GM11168 (cell line): Measurements from ENCODE around the gene TAPBP.
"Not testable (repeated sequence)": the region's sequence is repeated elsewhere in the genome, so short reads cannot be mapped to it uniquely, and the experiment has no call there.

Experiments used
- in situ Hi-C: fragments of 300-500 bp; cut with MboI; formaldehyde crosslinking; loops from one replicate; pipeline ENCODE4 v1.12.0; 2022; ENCODE audit warnings: low sequenced_read_pairs; ENCODE audit not compliant: unreplicated experiment

Gene TAPBP

DNA sequence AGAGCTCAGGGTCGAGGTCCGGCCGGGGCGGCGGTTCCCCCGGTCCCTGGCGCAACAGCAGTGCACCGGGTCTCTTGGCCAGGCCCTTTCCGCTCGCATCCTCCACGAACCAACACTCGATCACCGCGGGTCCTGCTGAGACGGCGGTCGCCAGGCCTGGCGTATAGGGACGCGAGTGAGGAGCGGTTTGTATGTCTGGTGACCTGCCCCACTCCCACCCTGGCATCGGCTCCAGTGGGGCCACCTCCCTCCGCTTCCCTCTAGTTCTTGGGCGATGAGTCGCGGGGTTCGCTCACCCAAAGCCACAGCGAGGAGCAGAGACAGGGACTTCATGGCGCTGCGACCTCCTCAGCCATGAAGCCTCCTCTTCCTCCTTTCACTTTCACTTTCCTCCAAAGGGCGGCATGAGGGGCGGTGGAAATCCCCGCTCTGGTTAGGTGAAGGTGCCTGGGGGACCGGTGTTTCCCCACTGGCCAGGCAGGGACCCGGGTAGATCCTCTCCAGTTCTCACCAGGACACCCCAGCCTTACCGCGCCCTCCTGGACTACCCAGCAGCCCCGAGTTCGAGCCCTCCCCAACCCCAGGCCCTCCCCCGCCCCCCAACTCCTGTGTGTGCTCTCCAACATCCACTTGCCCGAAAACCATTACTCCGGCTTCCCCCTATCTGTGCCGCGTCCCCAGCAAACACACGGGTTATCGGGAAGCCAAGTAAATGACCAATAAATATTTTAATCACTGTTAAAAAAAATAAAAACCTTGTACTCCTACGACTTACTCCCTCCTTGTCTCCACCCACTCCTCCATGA is at the start of gene TAPBP:
Gene TAPBP (minus strand): TSS at position 370 of the 806 bp plus-strand sequence. CDS start 37 bp downstream, at position 333.
- in situ Hi-C loops: no loop called here

DNA sequence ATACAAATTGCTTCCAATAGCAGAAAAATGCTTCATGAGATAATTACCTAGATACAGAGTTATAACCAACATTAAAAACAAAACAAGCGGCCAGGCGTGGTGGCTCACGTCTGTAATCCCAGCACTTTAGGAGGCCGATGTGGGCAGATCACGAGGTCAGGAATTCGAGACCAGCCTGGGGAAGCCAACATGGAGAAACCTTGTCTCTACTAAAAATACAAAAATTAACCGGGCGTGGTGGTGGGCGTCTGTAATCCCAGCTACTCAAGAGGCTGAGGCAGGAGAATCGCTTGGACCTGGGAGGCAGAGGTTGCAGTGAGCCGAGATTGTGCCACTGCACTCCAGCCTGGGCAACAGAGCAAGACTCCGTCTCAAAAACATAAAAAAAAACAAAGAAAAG is 49.6 kb upstream of the TAPBP start:
- in situ Hi-C loops: not testable (repeated sequence)

- in situ Hi-C loops: no loop called here
Measured at GRCh38 chr6:33359331-33359730, 45.5 kb upstream of the TAPBP start.

DNA sequence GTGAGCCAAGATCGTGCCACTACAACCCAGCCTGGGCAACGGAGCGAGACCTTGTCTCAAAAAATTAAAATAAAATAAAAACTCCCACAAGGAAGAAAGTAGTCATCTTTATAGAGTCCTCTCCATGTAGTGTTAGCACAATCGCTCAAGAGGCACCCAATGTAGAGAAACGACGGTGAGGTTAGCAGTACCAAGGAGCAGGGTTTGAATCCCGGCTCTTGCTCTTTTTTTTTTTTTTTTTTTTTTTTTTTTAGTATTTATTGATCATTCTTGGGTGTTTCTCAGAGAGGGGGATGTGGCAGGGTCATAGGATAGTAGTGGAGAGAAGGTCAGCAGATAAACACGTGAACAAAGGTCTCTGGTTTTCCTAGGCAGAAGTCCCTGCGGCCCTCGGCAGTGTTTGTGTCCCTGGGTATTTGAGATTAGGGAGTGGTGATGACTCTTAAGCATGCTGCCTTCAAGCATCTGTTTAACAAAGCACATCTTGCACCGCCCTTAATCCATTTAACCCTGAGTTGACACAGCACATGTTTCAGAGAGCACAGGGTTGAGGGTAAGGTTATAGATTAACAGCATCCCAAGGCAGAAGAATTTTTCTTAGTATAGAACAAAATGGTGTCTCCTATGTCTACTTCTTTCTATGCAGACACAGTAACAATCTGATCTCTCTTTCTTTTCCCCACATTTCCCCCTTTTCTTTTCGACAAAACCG is 43.4 kb upstream of the TAPBP start:
- in situ Hi-C loops: not testable (repeated sequence)

DNA sequence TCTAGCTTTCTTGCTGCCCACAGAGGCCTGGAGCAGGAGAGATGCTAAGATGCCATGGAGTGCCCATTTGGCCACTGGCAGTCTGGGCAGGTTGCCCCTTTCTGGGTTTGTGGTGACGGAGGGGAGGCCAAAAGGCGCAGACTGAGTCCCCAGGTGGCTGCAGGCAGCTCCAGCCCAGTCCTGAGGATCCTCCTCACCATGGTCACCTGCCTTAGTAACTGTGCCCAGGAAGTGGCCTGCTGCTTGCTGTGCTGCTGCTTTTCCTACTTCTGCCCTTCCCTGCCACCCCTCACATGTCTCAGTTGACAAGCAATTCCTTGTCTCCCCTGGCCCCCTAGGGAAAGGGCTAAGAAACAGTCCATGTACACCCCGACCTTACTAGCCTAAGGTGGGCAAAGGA is 42.4 kb upstream of the TAPBP start:
- in situ Hi-C loops: no loop called here

- in situ Hi-C loops: not testable (repeated sequence)
Measured at GRCh38 chr6:33355860-33356259, 42.0 kb upstream of the TAPBP start.

DNA sequence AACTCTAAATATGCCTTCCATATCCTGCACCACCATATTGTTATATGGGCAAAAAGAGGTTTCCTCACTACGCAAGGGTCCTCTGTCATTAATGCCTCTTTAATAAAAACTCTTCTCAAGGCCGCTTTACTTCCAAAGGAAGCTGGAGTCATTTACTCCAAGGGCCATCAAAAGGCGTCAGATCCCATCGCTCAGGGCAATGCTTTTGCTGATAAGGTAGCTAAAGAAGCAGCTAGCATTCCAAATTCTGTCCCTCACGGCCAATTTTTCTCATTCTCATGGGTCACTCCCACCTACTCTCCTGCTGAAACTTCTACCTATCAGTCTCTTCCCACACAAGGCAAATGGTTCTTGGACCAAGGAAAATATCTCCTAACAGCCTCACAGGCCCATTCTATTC is 33.9 kb upstream of the TAPBP start:
- in situ Hi-C loops: loop anchor here (5.0 kb wide), 1 partner anchor 34 kb away; no protein-coding TSS in a partner anchor

DNA sequence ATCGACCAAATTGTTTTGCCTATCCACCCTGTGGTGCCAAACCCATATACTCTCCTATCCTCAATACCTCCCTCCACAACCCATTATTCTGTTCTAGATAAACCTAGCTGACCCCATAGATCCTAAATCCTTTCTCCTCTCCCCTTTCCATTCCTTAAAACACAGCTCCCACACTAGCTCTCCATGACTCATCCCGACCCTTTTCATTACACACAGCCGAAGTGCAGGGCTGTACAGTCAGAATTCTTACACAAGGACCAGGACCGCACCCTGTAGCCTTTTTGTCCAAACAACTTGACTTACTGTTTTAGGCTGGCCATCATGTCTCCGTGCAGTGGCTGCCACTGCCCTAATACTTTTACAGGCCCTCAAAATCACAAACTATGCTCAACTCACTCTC is 33.1 kb upstream of the TAPBP start:
- in situ Hi-C loops: loop anchor here (5.0 kb wide), 1 partner anchor 35 kb away; no protein-coding TSS in a partner anchor

DNA sequence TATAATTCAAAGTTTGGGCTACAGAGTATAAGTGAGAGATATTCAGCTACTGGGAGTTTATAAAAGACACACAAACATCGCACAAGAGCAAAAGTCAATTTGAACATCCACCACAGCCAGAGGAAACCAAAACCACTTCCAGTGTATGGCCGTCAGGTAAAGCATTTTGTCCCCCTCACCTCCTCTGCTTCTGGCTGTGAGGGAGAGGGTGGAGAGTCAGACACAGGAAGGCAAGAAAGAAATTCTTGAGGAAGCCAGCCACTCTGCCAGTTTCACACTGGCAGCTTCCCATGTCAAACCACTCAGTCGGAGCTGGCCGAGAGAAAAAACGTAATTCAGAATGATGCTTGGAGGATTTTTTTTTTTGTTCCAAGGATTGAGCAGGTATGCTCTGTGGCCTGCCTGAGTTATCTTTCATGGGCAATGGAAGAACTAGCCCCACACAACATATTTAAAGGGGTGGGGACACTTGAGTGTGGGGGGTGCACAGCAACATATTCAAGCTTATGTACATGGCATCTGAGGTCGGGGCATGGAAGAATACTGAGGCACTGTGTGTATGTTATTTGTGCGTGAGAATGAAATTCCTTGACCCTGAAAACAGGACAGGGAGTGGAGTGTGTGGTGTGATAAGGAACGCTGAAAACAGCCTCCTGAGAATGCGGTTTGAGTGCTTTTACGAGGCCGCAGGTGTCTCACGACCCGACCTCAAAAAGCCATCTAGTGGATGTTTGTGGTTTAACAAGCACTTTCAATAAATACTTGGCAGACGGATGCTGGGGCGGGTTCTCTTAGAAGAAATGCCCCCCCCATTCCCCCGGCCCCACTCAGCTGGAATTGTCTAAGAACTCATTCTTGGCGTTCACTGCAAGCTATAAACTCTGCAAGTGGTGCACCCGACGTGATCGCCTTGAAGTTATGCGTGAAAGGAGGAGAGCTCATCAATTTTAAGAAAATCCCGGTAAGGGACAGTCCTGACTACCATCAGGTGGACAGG is 31.1 kb upstream of the TAPBP start:
- in situ Hi-C loops: loop anchor here (5.0 kb wide), 1 partner anchor 37 kb away; no protein-coding TSS in a partner anchor

DNA sequence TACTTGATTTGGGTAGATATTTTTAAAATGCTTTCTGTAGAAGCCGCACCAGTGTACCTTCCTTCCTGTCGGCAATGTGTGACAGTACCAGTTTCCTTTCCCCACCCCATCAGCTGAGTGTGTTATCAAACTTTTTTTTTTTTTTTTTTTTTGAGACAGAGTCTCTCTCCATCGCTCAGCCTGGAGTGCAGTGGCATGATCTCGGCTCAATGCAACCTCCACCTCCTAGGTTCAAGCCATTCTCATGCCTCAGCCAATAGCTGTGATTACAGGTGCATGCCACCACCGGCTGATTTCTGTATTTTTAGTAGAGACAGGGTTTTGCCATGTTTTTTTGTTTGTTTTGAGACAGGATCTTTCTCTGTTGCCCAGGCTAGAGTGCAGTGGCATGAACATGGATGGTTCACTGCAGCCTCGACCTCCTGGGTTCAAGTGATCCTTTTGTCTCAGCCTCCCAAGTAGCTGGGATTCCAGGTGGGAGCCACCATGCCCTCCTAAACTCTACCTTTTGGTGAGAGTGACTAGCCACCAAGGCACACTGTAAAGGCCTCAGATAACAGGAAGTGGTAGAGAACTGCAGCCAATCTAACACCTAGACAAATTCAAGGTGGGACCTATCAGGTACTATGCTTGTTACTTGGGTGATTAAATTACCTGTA is 30.2 kb upstream of the TAPBP start:
- in situ Hi-C loops: no loop called here

DNA sequence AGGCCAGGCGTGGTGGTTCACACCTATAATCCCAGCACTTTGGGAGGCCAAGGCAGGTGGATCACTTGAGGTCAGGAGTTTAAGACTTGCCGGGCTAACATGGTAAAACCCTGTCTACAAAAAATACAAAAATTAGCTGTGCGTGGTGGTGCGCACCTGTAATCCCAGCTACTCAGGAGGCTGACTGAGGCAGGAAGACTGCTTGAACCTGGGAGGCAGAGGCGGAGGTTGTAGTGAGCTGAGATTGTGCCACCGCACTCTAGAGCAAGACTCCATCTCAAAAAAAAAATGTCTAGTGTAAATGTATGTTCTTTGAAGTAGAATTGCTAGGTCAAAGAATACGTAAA is 29.7 kb upstream of the TAPBP start:
- in situ Hi-C loops: not testable (repeated sequence)

DNA sequence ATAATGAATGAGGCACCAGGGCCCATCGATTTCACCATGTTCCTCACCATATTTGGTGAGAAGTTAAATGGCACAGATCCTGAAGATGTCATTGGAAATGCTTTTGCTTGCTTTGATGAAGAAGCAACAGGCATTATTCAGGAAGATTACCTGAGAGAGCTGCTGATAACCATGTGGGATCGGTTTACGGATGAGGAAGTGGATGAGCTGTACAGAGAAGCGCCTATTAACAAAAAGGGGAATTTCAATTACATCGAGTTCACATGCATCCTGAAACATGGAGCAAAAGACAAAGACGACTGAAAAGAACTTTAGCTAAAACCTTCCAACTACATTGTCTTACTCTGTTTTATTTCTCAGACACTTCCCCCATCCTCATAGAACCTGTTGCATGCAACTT is 25.3 kb upstream of the TAPBP start:
- in situ Hi-C loops: no loop called here

DNA sequence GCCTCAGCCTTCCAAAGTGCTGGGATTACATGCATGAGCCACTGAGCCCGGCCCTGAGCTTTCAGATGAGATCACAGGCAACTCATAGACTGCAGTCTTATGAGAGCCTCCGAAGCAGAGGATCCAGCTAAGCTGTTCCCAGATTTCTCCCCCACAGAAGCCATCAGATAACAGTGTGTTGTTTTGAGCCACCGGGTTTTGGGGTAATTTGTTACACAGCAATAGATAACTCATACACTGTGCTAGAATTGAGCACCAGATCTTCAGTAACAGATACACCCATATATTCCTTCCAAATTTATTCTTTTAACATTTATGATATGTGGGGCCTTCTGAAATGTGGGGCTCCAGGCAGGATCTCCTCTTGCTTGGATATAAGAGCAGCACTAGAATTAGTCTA is 22.6 kb upstream of the TAPBP start:
- in situ Hi-C loops: no loop called here

DNA sequence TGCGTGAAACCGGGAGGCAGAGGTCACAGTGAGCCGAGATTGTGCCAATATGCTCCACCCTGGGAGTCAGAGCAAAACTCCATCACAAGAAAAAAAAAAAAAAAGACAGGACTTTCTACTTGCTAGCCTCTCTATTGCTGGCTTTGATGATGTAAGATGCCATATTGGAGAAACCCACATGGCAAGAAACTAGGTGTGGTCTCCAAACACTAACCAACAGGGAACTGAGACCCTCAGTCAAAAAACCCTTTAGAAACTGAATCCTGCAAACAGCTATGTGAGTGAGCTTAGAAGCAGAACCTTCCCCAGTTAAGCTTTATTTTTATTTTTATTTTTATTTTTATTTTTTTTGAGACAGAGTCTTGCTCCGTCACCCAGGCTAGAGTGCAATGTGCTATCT is 22.0 kb upstream of the TAPBP start:
- in situ Hi-C loops: no loop called here

DNA sequence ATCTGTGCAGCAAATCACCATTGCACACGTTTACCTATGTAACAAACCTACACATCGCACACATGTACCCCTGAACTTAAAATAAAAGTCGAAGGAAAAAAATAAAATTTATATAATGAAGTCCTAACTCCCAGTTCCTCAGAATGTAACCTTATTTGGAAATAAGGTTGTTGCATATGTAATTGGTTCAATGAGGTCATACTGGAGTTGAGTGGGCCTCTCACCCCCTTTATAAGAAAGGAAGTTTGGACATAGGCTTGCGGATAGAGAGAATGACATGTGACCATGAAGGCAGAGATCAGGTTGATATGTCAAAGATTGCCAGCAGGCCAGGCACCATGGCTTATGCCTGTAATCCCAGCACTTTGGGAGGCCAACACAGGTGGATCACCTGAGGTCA is 19.8 kb upstream of the TAPBP start:
- in situ Hi-C loops: no loop called here

DNA sequence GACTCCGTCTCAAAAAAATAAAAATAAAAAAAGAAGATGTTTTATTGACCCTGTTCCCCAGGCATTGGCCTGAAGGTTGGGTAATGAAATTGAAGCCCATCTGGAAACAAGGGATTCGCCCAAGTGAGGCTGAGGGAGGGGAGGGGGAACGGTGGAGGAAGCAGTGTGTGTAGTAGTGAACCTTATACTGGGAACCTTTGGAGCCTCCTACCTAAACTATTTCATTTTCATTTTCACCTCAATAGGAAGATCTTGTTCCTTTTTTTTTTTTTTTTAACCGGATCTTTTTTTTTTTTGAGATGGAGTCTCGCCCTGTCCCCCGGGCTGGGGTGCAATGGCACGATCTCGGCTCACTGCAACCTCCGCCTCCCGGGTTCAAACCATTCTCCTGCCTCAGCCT is 16.9 kb upstream of the TAPBP start:
- in situ Hi-C loops: no loop called here

GRCh38 chr6:33329058-33329457 is 15.2 kb upstream of the TAPBP start:
- in situ Hi-C loops: no loop called here

DNA sequence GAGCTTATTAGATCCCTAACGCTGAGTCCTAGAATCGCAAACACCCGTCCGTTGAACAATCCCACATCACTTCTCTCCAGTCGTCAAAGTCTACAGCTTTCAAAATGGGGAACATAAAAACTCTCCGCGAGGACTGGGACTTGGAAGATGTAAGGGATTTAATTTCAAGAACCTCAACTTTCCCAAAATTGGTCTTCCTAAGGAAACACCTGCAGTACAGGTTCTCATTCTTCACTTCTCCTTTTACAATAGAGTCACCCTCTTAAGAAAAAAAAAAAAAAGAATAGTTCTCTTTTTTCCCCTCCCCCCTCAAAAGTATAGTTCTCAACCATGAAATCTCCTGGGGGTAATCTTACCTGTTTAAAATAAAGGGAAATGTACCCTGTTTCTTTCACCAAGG is 10.2 kb upstream of the TAPBP start:
- in situ Hi-C loops: no loop called here

DNA sequence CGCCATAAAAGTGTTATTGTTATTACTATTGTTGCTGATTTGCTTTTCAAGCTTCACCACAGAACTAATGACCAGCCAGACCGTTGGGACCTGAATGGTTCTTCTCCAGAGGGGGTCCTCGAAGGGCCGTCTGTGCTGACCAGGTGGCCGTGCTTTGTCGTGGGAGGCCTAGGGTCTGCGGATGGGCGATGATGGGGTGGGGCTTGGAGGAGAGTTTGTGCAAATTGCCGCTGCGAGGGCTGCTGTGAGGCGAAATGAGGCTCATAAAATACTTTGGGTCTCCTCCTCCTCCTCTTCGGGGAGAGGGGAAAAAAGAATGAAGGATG is 9.7 kb upstream of the TAPBP start:
- in situ Hi-C loops: no loop called here

DNA sequence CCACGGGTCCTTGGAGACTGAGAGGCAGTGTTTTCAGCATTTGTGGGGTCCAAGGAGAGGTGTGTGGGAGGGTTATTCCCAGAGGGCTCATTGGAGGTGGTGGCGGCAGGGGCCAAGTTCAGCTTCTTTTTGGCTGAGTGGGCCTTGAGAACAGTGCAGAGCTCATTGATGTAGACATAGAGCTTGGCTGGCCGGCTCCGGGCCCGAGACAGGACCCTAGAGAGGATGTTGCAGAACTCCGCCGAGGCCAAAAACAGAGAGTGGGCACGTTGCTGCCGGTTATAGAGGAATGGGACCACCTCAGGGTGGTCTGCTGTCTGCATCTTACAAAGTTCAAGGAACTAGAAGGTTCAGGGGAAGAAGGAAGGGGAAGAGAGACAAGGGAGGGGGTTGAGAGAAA is 7.3 kb upstream of the TAPBP start:
- in situ Hi-C loops: no loop called here
